MM.1S (cell line): ENCODE measurements around the gene SHD.

Experiments used
- EZH2 ChIP-seq: fragments of 300-600 bp; sonication (generic); optimal IDR thresholded peaks from 2 replicates; pipeline ENCODE3; 2017; ENCODE audit warnings: low read depth, mild to moderate bottlenecking, antibody characterized with exemption, low read length, mixed read lengths
- EZH2phosphoT487 ChIP-seq: fragments of 300-600 bp; sonication (generic); IDR thresholded peaks from 2 replicates; pipeline ENCODE4 v1.6.1; 2018; ENCODE audit warnings: antibody characterized with exemption, low read length
- TF ChIP-seq, protein P1 (sequence below): fragments of 300-600 bp; sonication (generic); IDR thresholded peaks from 2 replicates; pipeline ENCODE4 v1.5.1; 2016; ENCODE audit warnings: antibody characterized with exemption, low read length, mixed read lengths

DNA sequence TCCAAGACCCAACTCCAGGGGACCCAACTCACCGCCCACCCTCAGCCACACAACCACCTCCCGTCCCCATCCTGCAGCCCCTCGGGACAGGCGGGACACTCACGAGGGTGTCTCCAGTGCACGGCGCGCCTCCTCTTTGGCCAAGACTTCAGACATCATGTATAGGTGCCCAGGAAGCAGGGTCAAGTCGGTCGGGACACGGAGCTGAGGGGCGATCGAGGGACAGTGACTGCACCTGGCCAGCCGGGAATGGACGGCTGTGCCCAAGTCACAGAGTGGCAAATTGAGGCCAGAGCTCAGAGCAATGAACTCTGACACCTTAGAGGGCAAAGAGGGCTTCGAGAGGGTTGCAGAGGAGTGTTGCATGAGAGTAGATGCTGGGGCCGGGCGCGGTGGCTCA is 50.8 kb downstream of the SHD start:
- TF ChIP-seq, protein P1, sequence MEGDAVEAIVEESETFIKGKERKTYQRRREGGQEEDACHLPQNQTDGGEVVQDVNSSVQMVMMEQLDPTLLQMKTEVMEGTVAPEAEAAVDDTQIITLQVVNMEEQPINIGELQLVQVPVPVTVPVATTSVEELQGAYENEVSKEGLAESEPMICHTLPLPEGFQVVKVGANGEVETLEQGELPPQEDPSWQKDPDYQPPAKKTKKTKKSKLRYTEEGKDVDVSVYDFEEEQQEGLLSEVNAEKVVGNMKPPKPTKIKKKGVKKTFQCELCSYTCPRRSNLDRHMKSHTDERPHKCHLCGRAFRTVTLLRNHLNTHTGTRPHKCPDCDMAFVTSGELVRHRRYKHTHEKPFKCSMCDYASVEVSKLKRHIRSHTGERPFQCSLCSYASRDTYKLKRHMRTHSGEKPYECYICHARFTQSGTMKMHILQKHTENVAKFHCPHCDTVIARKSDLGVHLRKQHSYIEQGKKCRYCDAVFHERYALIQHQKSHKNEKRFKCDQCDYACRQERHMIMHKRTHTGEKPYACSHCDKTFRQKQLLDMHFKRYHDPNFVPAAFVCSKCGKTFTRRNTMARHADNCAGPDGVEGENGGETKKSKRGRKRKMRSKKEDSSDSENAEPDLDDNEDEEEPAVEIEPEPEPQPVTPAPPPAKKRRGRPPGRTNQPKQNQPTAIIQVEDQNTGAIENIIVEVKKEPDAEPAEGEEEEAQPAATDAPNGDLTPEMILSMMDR = no peak
- TF ChIP-seq EZH2phosphoT487 (no peak), EZH2 (no peak)
